G401 (cell line): ENCODE data around the gene CUL4A. TPM values are rescaled to one million over a fixed set of nuclear protein-coding genes. Genes with fewer than 3 reads are reported as not detected.
"Not testable (repeated sequence)": the region's sequence is repeated elsewhere in the genome, so short reads cannot be mapped to it uniquely, and the experiment has no call there.

Experiments
- DNase-seq: peaks from one replicate; pipeline ENCODE4 v3.0.0-alpha.2; 2015; ENCODE audit warnings: low spot score
- in situ Hi-C: cut with HindIII; loops from 2 replicates; pipeline ENCODE4 v1.10.0; 2016; ENCODE audit warnings: low sequenced_read_pairs, mixed read lengths
- total RNA-seq: library from RNA; depleted of rRNA; stranded (reverse); fragments of >200 nt; shearing (Covaris generic); gene quantifications from 2 replicates; pipeline ENCODE4 v1.2.3, GENCODE V29; 2014

Gene CUL4A
- total RNA-seq, 1 experiment from 2014 or later: 194 TPM

DNA sequence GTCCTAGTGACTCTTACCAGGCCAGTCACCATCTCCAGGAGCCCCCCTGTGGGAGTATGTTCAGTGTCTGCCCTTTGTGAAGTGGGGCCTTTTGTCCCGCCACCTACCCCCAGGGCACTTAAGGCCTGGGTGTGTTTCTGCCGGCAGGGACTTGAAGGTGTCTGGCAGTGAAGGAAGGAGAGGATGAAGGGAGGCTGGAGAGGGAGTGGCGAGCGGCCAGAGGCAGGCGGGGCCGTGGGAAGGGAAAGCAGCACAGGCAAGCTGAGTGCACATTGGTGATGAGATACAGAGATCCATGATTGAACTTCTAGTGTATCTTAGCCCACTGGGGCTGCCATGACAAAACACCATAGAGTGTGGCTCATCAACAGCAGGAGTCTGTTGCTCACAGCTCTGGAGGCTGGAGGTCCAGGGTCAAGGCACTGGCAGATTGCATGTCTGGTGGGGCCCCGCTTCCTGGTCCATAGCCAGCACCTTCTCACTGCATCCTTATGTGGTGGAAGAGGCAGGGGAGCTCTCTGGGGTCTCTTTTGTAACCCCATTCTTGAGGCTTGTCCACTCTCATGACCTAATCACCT lies 17.5 kb downstream of the CUL4A start:
- DNase-seq: no peak
- in situ Hi-C loops: no loop called here

DNA sequence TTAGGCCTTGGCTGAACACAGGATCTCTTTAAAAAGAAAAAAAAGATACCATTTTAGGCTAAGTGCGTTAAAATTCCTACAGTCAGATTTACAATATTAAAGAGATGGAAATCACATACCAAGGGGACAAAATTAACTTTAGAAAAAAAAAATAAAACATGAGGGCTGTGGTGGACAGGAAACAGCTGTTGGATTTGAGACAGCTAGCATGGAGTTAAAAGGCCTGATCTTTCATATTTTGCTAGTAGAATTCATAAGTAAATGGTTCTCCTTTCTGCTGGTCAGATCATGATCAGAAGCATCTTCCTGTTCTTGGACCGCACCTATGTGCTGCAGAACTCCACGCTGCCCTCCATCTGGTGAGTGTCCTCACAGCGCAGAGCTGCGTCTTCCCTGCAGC lies 19.7 kb downstream of the CUL4A start:
- in situ Hi-C loops: no loop called here
- no peak for DNase-seq

DNA sequence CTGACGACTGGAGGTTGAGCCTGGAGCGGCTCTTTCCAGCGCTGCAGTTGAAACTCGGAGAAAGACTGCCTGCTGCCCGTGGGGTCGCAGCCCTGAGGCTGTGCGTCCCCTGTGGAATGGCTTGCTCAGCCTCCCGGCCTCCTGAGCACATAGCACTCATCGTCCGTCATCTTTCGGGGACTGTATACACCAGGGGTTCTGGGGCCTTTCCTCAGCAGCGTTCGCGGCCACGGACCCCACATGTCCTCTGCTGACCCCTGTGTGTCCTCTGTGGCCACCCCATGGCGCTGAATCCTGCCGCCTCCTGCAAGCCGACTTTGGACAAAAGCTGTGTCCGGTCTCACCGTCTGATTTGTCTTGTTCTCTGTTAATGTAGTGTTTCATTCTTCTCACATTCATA lies 20.4 kb downstream of the CUL4A start:
- in situ Hi-C loops: no loop called here
- no peak for DNase-seq

GRCh38 chr13:113231306-113232207 lies 22.1 kb downstream of the CUL4A start:
- no peak for DNase-seq
- in situ Hi-C loops: no loop called here

GRCh38 chr13:113232208-113233003 lies 23.0 kb downstream of the CUL4A start:
- in situ Hi-C loops: no loop called here
- DNase-seq: no peak

- DNase-seq: no peak
- in situ Hi-C loops: no loop called here
Observed at GRCh38 chr13:113233101-113233500, 23.7 kb downstream of the CUL4A start.

DNA sequence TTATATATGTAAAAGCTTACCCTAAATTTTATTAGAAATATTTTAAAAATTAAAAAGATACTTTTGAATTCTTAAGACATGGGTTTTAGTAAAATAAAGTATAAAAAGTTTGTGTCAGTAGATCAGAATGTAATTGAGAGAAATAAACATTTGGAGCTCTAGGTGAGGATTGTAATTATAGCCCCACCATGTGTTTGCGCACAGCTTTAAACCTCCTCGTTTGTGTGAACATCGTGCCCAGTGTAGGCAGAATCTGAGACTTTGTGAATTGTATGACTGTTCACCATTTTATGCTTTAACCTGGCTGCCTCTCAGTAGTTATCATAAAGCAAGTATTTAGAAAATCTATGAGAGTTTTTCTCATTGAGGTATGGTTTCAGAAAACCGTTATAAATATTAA lies 29.1 kb downstream of the CUL4A start:
- in situ Hi-C loops: no loop called here
- no peak for DNase-seq

GRCh38 chr13:113239357-113239756 lies 29.9 kb downstream of the CUL4A start:
- no peak for DNase-seq
- in situ Hi-C loops: no loop called here

DNA sequence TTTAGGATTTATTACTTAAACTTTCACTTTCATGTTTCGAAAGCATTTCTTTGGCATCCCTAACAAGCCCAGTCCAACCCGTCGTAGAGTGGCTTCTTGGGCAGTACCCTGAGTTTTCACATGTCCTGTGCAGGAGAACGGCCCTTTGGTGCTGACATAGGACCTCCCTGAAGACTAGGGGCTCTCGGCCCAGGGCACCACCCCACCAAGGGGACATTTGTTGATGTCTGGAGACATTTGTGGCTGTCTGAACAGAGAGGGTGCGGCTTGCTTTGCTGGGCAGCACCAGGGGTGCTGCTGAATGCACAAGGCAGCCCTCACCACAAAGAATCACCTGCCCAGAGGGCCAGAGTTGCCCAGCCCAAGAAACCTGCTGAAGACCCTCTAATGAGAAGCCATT lies 30.6 kb downstream of the CUL4A start:
- no peak for DNase-seq
- in situ Hi-C loops: no loop called here

DNA sequence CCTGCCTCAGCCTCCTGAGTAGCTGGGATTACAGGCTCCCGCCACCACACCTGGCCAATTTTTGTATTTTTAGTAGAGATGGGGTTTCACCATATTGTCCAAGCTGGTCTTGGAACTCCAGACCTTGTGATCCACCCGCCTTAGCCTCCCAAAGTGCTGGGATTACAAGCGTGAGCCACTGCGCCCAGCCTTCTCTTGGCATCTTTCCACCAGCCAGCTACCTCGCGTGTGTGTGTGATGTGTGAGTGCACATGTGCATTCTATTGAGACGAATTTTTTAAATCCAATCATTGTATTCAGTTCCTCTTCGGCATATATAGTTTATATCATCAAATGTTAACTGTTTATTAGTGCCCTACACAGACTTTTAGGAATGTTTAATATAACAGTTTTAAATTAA lies 32.2 kb downstream of the CUL4A start:
- DNase-seq, in situ Hi-C loops: not testable (repeated sequence)

GRCh38 chr13:113243847-113244246 lies 34.4 kb downstream of the CUL4A start:
- in situ Hi-C loops: no loop called here
- DNase-seq: no peak

DNA sequence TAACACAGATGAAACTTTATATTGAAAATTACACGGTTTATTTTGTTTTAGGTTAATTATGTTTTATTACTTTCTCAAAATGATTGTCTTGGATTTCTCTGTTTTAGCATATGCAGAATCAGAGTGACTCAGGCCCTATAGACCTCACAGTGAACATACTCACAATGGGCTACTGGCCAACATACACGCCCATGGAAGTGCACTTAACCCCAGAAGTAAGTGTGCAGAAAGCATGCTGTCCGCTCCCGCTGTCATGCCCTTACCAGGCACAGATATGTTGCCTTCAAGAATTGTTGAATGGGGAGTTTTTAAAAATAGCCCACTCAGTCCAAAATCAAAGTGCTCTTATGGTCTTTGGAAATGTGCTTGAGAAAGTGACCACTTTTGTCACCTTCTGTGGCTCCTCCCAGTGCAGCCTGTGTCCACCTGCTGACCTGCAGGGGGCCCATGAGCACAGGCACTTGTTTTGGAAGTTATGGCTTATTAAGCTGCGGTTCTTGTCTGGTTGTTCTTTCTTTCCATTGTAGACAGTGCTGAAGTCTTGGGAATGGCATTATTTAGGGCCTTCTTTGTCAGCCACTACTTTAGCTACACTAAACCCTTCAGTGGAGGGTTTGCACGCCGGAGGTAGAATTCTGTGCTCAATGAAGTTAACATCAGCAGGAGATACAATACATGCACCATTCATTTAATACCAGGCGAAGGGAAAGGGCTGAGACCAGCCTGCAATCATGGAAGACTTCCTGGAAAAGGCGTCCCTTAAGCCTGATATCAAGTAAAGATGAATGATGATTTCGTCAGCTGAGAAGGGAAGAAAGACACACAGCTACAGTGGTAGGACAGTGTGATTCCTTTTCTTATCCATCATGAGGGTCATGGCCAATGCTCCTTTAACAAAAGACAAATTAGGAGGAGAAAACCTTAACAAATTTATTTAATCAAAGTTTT lies 36.7 kb downstream of the CUL4A start:
- in situ Hi-C loops: no loop called here
- no peak for DNase-seq

- DNase-seq: no peak
- in situ Hi-C loops: no loop called here
Observed at GRCh38 chr13:113252516-113253095, 43.2 kb downstream of the CUL4A start.

DNA sequence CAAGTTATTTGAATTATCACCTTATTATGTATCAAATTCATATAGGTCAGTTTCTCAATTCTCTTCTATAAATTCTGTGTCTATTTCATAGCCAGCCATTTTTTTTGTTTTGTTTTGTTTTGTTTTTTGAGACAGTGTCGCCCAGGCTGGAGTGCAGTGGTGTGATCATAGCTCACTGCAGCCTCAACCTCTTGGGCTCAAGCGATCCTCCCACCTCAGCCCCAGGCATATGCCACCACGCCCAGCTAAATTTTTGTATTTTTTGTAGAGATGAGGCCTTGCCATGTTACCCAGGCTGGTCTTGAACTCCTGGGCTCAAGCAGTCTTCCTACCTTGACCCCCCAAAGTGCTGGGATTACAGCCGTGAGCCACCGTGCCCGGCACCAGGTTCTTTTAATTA lies 48.5 kb downstream of the CUL4A start:
- DNase-seq, in situ Hi-C loops: not testable (repeated sequence)

DNA sequence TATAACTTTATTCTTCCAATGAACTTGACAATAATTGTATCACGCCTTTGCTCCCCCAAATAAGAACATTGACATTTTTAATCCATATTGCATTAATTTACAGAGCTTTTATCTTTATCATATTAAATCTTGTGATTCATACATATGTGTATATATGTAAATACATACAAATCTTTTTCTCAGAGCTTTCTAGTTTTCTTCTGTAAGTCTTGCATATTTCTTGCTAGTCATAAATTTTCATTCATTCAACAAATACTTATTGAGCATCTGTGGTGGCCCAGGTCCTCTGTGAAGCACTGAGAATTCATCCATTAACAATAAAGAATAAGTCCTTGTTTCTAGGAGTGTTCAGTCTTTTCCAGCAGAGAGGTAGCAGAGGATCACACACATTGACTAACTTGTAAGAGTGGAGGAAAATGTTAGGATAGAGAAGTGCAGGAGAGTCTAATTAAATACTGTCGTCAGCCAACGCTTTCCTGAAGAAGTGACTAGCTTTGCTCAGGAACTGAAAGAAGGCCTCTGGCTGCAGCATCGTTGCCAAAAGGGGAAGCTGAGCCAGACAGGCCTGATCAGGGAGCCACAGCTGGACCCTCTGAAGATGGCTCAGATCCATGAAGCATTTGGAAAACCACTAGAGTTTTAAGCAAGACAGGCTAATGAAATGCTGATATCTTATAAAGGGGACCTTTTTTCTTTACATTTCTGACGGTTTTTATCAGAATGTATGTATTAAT lies 49.1 kb downstream of the CUL4A start:
- in situ Hi-C loops: no loop called here
- no peak for DNase-seq

GRCh38 chr13:113260996-113261395 lies 51.6 kb downstream of the CUL4A start:
- in situ Hi-C loops: no loop called here
- DNase-seq: no peak

- in situ Hi-C loops, DNase-seq: not testable (repeated sequence)
Observed at GRCh38 chr13:113263016-113263415, 53.6 kb downstream of the CUL4A start.
